ENCODE measurements around the gene NIT1. TPM values are rescaled to one million over a fixed set of nuclear protein-coding genes. Genes with fewer than 3 reads are reported as not detected.

Gene NIT1
- total and polyA plus RNA-seq, 9 of the 15 experiments (the other 6 are each of a cell fraction or from before 2014, with no cell fraction given): 18.4 to 76.0 (median 33.7) TPM

- no peak for TF ChIP-seq RNF219 (CRISPR knock-in tag; IDR thresholded peaks at IDR 0.05)
- no peak for TF ChIP-seq RUNX1 (IDR thresholded peaks at IDR 0.05; ENCODE audit: low read depth)
- TF ChIP-seq HCFC1 (IDR thresholded peaks at IDR 0.05; ENCODE audit: low read depth, low read length): no peak
- TF ChIP-seq VEZF1 (CRISPR knock-in tag; IDR thresholded peaks at IDR 0.05): peak; percentile 59; the same call in 1 of the 2 replicates
- TF ChIP-seq MTA2 (IDR thresholded peaks at IDR 0.05; ENCODE audit: low read depth): no peak
- no peak for TF ChIP-seq SNIP1 (IDR thresholded peaks at IDR 0.05; ENCODE audit: low read depth)
- no peak for TF ChIP-seq CBFB (CRISPR knock-in tag; IDR thresholded peaks at IDR 0.05)
- no peak for TF ChIP-seq NFE2 (IDR thresholded peaks at IDR 0.05; ENCODE audit: low read depth)
- TF ChIP-seq MLX (CRISPR knock-in tag; conservative IDR thresholded peaks at IDR 0.05): no peak
- no peak for TF ChIP-seq COPS2 (conservative IDR thresholded peaks at IDR 0.05)
- TF ChIP-seq CREB1 (IDR thresholded peaks at IDR 0.05): peak; percentile 91
- TF ChIP-seq CREB1 (CRISPR knock-in tag; IDR thresholded peaks at IDR 0.05): peak; percentile 79
- no peak for TF ChIP-seq RAD21 (CRISPR knock-in tag; conservative IDR thresholded peaks at IDR 0.05 in 1 of 2, IDR thresholded peaks at IDR 0.05 in 1 of 2)
- TF ChIP-seq YY1 (IDR thresholded peaks at IDR 0.05; ENCODE audit: borderline replicate concordance in 1 of 3, control insufficient read depth in 1 of 3, extremely low read depth in 1 of 3, insufficient read depth in 3 of 3, insufficient read length in 1 of 3, insufficient replicate concordance in 2 of 3, low read depth in 1 of 3, low read length in 2 of 3): no peak
- no peak for TF ChIP-seq RFX7 (CRISPR knock-in tag; IDR thresholded peaks at IDR 0.05)
- TF ChIP-seq ZNF696 (CRISPR knock-in tag; conservative IDR thresholded peaks at IDR 0.05): no peak
- no peak for TF ChIP-seq MBD1 (CRISPR knock-in tag; IDR thresholded peaks at IDR 0.05)
- no peak for TF ChIP-seq SIX5 (IDR thresholded peaks at IDR 0.05; ENCODE audit: borderline replicate concordance in 1 of 2, insufficient read depth in 1 of 2, low read depth in 1 of 2, low read length in 2 of 2)
- no peak for TF ChIP-seq HMGXB4 (CRISPR knock-in tag; IDR thresholded peaks at IDR 0.05)
These were observed 34.7 kb upstream of the NIT1 start (continued) for GRCh38 chr1:161082996-161083747.

Measured in K562 (cell line).